HEK293 (cell line): ENCODE data around the gene GRAP2.

ENCODE experiments used
- BCL11B ChIP-seq: fragments of 450-650 bp; formaldehyde crosslinking; IDR thresholded peaks from 2 replicates; pipeline ENCODE4 v1.5.1; 2016; ENCODE audit warnings: low read depth, missing biosample characterization, missing genetic modification characterization
- KLF8 ChIP-seq: fragments of 450-650 bp; formaldehyde crosslinking; IDR thresholded peaks from 2 replicates; pipeline ENCODE4 v1.5.1; 2016; ENCODE audit warnings: missing biosample characterization, missing genetic modification characterization
- ZFP3 ChIP-seq: fragments of 450-650 bp; formaldehyde crosslinking; IDR thresholded peaks from 2 replicates; pipeline ENCODE4 v1.5.1; 2016; ENCODE audit warnings: low read depth, missing biosample characterization, missing genetic modification characterization
- ZSCAN30 ChIP-seq: fragments of 450-650 bp; IDR thresholded peaks from 2 replicates; pipeline ENCODE4 v1.5.1; 2018; ENCODE audit warnings: missing biosample characterization, mild to moderate bottlenecking, missing genetic modification characterization, moderate library complexity
- TF ChIP-seq, protein P1 (sequence below): fragments of 450-650 bp; formaldehyde crosslinking; IDR thresholded peaks from 2 replicates; pipeline ENCODE4 v1.5.1; 2016; ENCODE audit warnings: missing biosample characterization, missing genetic modification characterization
- TF ChIP-seq, protein P2 (sequence below): fragments of 450-650 bp; formaldehyde crosslinking; IDR thresholded peaks from 2 replicates; pipeline ENCODE4 v1.5.1; 2017; ENCODE audit warnings: missing biosample characterization, missing genetic modification characterization

DNA sequence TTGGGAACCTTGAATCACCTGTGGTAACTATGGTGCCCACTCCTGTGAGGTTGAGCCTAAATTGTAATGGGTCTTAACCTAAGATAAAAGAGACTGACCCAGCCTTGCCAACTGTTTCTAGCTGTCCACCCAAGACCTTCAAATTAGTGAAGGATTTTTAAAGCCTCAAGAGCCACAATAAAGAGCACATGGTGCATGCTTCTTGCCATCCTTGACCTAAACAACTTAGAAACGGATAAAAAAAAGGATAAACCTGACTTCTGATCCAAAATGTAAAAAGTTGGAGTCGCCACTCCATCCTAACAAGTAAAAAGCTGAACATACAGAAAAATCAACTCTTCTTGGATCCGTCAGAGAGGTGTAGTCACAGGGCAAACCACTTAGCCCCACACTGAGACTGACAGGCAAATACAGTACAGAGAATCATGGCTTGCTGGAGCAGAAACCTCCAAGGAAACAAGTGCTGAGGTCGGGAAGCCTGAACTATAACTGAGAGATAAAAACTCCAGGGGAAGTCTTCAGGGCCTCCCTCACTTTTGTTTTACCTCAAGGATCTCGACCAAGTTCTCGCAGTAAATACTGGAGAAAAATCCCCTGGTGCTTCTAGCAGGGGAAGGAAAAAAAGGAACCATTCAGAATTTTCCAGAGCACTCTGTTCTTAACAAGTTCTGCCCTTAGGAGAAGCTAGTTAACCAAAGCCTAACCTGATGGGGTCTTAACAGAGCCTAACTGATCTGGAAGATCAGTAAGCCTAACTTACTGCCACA lies 23.6 kb upstream of the GRAP2 start:
- TF ChIP-seq, protein P1, sequence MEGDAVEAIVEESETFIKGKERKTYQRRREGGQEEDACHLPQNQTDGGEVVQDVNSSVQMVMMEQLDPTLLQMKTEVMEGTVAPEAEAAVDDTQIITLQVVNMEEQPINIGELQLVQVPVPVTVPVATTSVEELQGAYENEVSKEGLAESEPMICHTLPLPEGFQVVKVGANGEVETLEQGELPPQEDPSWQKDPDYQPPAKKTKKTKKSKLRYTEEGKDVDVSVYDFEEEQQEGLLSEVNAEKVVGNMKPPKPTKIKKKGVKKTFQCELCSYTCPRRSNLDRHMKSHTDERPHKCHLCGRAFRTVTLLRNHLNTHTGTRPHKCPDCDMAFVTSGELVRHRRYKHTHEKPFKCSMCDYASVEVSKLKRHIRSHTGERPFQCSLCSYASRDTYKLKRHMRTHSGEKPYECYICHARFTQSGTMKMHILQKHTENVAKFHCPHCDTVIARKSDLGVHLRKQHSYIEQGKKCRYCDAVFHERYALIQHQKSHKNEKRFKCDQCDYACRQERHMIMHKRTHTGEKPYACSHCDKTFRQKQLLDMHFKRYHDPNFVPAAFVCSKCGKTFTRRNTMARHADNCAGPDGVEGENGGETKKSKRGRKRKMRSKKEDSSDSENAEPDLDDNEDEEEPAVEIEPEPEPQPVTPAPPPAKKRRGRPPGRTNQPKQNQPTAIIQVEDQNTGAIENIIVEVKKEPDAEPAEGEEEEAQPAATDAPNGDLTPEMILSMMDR, result no peak
- TF ChIP-seq, protein P2, sequence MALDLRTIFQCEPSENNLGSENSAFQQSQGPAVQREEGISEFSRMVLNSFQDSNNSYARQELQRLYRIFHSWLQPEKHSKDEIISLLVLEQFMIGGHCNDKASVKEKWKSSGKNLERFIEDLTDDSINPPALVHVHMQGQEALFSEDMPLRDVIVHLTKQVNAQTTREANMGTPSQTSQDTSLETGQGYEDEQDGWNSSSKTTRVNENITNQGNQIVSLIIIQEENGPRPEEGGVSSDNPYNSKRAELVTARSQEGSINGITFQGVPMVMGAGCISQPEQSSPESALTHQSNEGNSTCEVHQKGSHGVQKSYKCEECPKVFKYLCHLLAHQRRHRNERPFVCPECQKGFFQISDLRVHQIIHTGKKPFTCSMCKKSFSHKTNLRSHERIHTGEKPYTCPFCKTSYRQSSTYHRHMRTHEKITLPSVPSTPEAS (tag by site-specific recombination), result no peak
- TF ChIP-seq BCL11B (tag by site-specific recombination) (no peak), KLF8 (tag by site-specific recombination) (no peak), ZSCAN30 (tag by site-specific recombination) (no peak), ZFP3 (no peak)
